Hindlimb muscle (tissue), 1 donor: Measurements from ENCODE around the gene KIF16B. TPM values are rescaled to one million over a fixed set of nuclear protein-coding genes. Genes with fewer than 3 reads are reported as not detected.
A peak's percentile ranks its signal among the peaks of the same experiment; 100 is the strongest.
"Not testable (repeated sequence)": the region's sequence is repeated elsewhere in the genome, so short reads cannot be mapped to it uniquely, and the experiment has no call there.

ENCODE experiments used
- DNase-seq: peaks from one replicate; pipeline ENCODE4 v3.0.0-alpha.2; 2013
- polyA plus RNA-seq: library from polyadenylated mRNA; unstranded; fragments of 120-200 nt; gene quantifications from one replicate; pipeline ENCODE4 v1.2.1, GENCODE V29; 2013; ENCODE audit not compliant: insufficient read length

Gene KIF16B
- 35.1 TPM for polyA plus RNA-seq

GRCh38 chr20:16573001-16573965, at the start of gene KIF16B:
Gene KIF16B (minus strand): TSS chr20:16573448. CDS start chr20:16573275, 173 bp downstream.
- peak; percentile 92 for DNase-seq

- no peak for DNase-seq
These were observed 49.3 kb upstream of the KIF16B start for GRCh38 chr20:16622501-16622900.

DNA sequence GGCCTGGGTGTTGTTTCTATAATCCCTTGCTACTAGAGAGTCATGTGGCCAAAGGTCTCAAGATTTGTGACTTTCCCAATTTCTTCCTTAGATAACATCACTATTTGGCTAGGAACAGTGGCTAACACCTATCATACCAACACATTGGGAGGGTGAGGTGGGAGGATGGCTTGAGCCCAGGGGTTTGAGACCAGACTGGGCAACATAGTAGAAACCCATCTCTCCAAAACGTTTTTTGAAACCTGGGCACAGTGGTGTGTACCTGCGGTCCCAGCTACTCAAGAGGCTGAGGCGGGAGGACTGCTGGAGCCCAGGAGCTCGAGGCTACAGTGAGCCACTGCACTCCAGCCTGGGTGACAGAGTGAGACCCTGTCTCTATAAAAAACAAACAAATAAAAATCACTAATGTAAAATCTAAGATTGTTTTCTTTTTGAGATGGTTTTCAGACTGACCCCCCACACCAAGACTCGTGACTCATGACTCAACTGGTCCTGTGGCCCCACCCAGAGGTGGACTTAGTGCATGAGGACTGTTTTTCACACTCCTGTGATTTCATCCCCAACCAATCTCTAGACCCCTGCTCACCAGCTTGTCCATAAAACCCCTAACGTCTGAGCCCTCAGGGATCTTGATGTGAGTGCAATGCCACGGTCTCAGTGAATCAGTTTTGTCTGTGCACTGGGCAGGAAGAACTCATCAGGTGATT, 48.3 kb upstream of the KIF16B start:
- no peak for DNase-seq

DNA sequence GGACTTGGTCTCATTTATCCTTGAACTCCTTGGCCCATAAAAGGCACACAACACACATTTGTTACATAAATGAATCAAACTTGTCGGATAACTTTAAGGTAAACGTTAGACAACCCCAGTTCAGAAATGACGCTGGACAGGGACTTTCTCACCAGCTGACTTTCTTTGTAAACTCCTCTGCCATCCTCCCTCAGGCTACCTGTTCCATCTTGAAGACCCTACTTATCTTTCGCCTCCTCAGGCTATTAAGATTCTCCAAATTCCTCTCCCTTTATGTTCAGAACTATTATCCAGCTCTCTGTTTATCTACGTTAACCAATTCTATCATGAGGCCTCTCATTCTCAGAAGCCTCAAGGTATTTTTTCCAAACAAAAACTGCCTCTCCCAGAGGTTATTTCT, 47.7 kb upstream of the KIF16B start:
- DNase-seq = no peak

- DNase-seq = no peak
These were observed 46.7 kb upstream of the KIF16B start for GRCh38 chr20:16619953-16620352.

GRCh38 chr20:16617056-16617455, 43.8 kb upstream of the KIF16B start:
- DNase-seq = no peak

DNA sequence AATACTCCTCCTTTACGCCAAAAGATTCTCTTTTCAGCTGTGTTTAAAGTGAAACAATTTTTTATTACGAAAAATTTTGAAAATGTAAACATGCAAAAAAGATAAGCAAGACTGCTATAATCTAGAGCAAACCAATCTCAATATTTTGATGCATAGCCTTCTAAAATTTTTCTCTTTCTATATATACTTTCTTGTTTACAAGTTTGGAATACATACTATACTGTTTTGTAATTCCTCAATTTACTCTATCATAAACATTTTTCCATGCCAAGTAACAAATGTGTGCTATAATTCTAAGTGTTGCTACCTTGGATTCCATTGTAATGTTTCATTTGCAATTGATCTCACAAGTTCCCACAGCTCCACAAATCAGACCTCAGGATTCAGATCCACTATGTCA, 43.1 kb upstream of the KIF16B start:
- DNase-seq = no peak

- peak; percentile 45 for DNase-seq
These were observed 42.0 kb upstream of the KIF16B start for GRCh38 chr20:16615199-16615598.

DNA sequence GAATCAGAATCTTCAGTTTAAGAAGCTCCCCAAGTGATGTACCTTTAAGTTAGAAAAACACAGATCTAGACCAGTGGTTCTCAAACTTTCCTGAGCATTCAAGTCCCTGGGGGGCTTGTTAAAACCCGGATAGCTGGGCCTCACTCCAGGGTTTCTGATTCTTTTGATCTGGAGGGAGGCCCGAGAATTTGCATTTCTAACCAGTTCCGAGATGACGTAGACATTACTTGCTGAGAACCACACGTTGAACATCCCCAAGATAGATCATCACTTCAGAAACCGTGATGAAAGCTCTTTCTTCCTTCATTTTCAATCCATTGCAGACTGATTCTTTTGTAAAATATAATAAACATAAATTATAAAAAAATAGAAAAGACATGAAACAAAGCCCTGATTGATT, 40.7 kb upstream of the KIF16B start:
- DNase-seq = no peak

DNA sequence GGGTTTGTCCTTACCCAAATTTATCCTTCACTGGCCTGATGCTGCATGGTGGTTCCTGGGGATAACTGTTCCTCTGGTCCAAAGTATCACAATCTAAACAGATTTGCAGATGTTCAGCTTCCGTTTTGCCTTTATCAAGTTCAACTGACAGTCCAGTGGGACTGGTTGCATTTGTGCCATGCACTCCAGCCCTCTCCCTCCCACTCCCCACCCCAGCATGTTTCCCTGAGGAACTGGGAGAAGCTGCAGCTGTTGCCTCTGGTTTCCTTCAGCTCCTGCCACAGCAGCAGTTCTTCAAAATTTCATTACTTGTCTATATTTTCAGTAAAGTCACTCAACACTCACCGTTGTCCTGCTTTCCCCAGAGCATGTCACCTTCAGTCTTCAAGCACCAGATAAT, 39.5 kb upstream of the KIF16B start:
- no peak for DNase-seq

GRCh38 chr20:16611817-16612216, 38.6 kb upstream of the KIF16B start:
- no peak for DNase-seq

GRCh38 chr20:16609066-16609465, 35.8 kb upstream of the KIF16B start:
- no peak for DNase-seq

GRCh38 chr20:16608277-16608650, 35.0 kb upstream of the KIF16B start:
- no peak for DNase-seq

- DNase-seq = no peak
These were observed 34.4 kb upstream of the KIF16B start for GRCh38 chr20:16607364-16608276.

- DNase-seq = no peak
These were observed 33.3 kb upstream of the KIF16B start for GRCh38 chr20:16606468-16607070.

DNA sequence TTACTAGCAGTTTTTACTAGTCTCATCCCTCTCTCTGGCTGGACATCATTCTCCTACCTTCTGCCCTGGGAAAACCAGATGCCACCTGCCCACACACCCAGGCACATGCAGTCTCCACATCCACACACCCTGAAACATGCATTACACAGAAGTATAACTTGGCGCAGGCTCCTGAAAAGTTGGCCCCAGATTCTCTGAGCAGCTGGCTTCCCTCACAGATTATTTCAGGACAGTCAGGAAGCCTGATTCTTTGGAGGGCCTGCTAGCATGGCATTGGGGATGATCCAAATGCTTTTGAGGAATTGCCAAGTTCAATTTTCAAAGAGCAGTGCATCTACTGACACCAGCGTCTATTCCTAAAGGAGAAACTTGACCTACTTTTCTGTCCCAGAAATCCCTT, 27.8 kb upstream of the KIF16B start:
- no peak for DNase-seq

GRCh38 chr20:16599257-16599656, 26.0 kb upstream of the KIF16B start:
- DNase-seq = no peak

GRCh38 chr20:16596991-16597390, 23.7 kb upstream of the KIF16B start:
- no peak for DNase-seq

- DNase-seq = not testable (repeated sequence)
These were observed 23.2 kb upstream of the KIF16B start for GRCh38 chr20:16596404-16596803.

- DNase-seq = no peak
These were observed 22.1 kb upstream of the KIF16B start for GRCh38 chr20:16595376-16595775.

- no peak for DNase-seq
These were observed 16.9 kb upstream of the KIF16B start for GRCh38 chr20:16590041-16590633.

GRCh38 chr20:16589623-16590022, 16.4 kb upstream of the KIF16B start:
- no peak for DNase-seq
